Astrocyte (in vitro differentiated cells and primary cell): ENCODE results near the gene TCAF1. TPM values are rescaled to one million over a fixed set of nuclear protein-coding genes. Genes with fewer than 3 reads are reported as not detected.
"Not testable (repeated sequence)": the region's sequence is repeated elsewhere in the genome, so short reads cannot be mapped to it uniquely, and the experiment has no call there.

Experiments used
- DNase-seq: peaks from one replicate; pipeline ENCODE4 v3.0.0-alpha.2; 2010; ENCODE audit warnings: low read depth
- FAIRE-seq: peaks from 2 replicates; lab custom pipeline; 2011; peaks lifted over from hg19 to GRCh38; lab: Jason Lieb, UNC
- H2AFZ ChIP-seq: 2 replicates; pipeline ENCODE4 v1.6.0; 2012; ENCODE audit warnings: low read depth, low read length, inconsistent platforms
- H3K27ac ChIP-seq: 2 replicates; pipeline ENCODE4 v1.5.1; 2011; ENCODE audit warnings: low read depth, low read length, inconsistent platforms
- H3K27me3 ChIP-seq: 2 replicates; pipeline ENCODE4 v1.6.0; 2011; ENCODE audit warnings: low read length, inconsistent platforms; ENCODE audit not compliant: insufficient read depth
- H3K36me3 ChIP-seq: 2 replicates; pipeline ENCODE4 v1.5.1; 2011; ENCODE audit warnings: low read length, inconsistent platforms; ENCODE audit not compliant: insufficient read depth
- H3K4me1 ChIP-seq: 2 replicates; pipeline ENCODE4 v1.5.1; 2011; ENCODE audit warnings: low read length, inconsistent platforms; ENCODE audit not compliant: insufficient read depth
- H3K4me2 ChIP-seq: 2 replicates; pipeline ENCODE4 v1.6.0; 2012; ENCODE audit warnings: low read length, inconsistent platforms
- H3K4me3 ChIP-seq: 2 replicates; pipeline ENCODE4 v1.5.1; 2011; ENCODE audit warnings: low read depth, mild to moderate bottlenecking, low read length, inconsistent platforms; ENCODE audit not compliant: insufficient read depth
- H3K79me2 ChIP-seq: 2 replicates; pipeline ENCODE4 v1.6.0; 2012; ENCODE audit warnings: mild to moderate bottlenecking, low read length, inconsistent platforms; ENCODE audit not compliant: insufficient read depth
- H3K9ac ChIP-seq: 2 replicates; pipeline ENCODE4 v1.6.0; 2012; ENCODE audit warnings: mild to moderate bottlenecking, low read length, inconsistent platforms
- H3K9me3 ChIP-seq: 2 replicates; pipeline ENCODE4 v1.5.1; 2012; ENCODE audit warnings: low read depth, mild to moderate bottlenecking, low read length, inconsistent platforms; ENCODE audit not compliant: insufficient read depth
- H4K20me1 ChIP-seq: 2 replicates; pipeline ENCODE4 v1.6.0; 2012; ENCODE audit warnings: low read length, inconsistent platforms; ENCODE audit not compliant: insufficient read depth
- H3K27ac Mint-ChIP-seq: one replicate; pipeline ENCODE4 v1.8.0; 2021; ENCODE audit warnings: mild to moderate bottlenecking, mixed read lengths; ENCODE audit not compliant: unreplicated experiment
- H3K27me3 Mint-ChIP-seq: one replicate; pipeline ENCODE4 v1.8.0; 2021; ENCODE audit warnings: low read depth, mixed read lengths; ENCODE audit not compliant: unreplicated experiment
- H3K36me3 Mint-ChIP-seq: one replicate; pipeline ENCODE4 v1.8.0; 2021; ENCODE audit warnings: low read depth, mixed read lengths; ENCODE audit not compliant: unreplicated experiment
- H3K4me1 Mint-ChIP-seq: one replicate; pipeline ENCODE4 v1.8.0; 2021; ENCODE audit warnings: low read depth, mixed read lengths; ENCODE audit not compliant: unreplicated experiment
- H3K4me3 Mint-ChIP-seq: one replicate; pipeline ENCODE4 v1.8.0; 2021; ENCODE audit warnings: mild to moderate bottlenecking, moderate library complexity, mixed read lengths; ENCODE audit not compliant: unreplicated experiment
- H3K9me3 Mint-ChIP-seq: one replicate; pipeline ENCODE4 v1.8.0; 2021; ENCODE audit warnings: mild to moderate bottlenecking, mixed read lengths; ENCODE audit not compliant: unreplicated experiment
- total RNA-seq: library from RNA; stranded (reverse); gene quantifications from 2 replicates; pipeline ENCODE4 v1.2.1, GENCODE V29; 2021

The TCAF1 gene
- total RNA-seq, 1 donor from 2014 or later: 90.8 TPM

GRCh38 chr7:143817873-143818272 is 84.1 kb downstream of the TCAF1 start:
- H3K4me2 ChIP-seq, H3K27ac ChIP-seq, DNase-seq, H3K79me2 ChIP-seq, H3K9me3 ChIP-seq, H4K20me1 ChIP-seq, H3K27me3 ChIP-seq, H3K4me3 Mint-ChIP-seq, H3K27me3 Mint-ChIP-seq, H3K27ac Mint-ChIP-seq, H2AFZ ChIP-seq, H3K9me3 Mint-ChIP-seq, H3K4me1 ChIP-seq, FAIRE-seq, H3K4me3 ChIP-seq, H3K36me3 Mint-ChIP-seq, H3K9ac ChIP-seq, H3K36me3 ChIP-seq, H3K4me1 Mint-ChIP-seq: not testable (repeated sequence)

- H3K4me1 ChIP-seq, H3K36me3 ChIP-seq, H3K79me2 ChIP-seq, H3K27me3 ChIP-seq, H3K9me3 Mint-ChIP-seq, H3K4me1 Mint-ChIP-seq, H2AFZ ChIP-seq, H3K4me3 Mint-ChIP-seq, H3K4me3 ChIP-seq, H3K9me3 ChIP-seq, H3K27ac ChIP-seq, H4K20me1 ChIP-seq, H3K4me2 ChIP-seq, FAIRE-seq, H3K9ac ChIP-seq, H3K27me3 Mint-ChIP-seq, DNase-seq, H3K27ac Mint-ChIP-seq, H3K36me3 Mint-ChIP-seq: not testable (repeated sequence)
Observed at GRCh38 chr7:143816471-143817133, 85.4 kb downstream of the TCAF1 start.

- H3K4me1 Mint-ChIP-seq, H3K27ac Mint-ChIP-seq, H3K9me3 ChIP-seq, H3K79me2 ChIP-seq, H3K4me2 ChIP-seq, H3K9me3 Mint-ChIP-seq, H3K27me3 ChIP-seq, H3K36me3 Mint-ChIP-seq, H3K36me3 ChIP-seq, DNase-seq, H3K27ac ChIP-seq, H3K4me3 Mint-ChIP-seq, H4K20me1 ChIP-seq, H3K9ac ChIP-seq, H3K4me1 ChIP-seq, H2AFZ ChIP-seq, H3K4me3 ChIP-seq, FAIRE-seq, H3K27me3 Mint-ChIP-seq: not testable (repeated sequence)
Observed at GRCh38 chr7:143810639-143811038, 91.3 kb downstream of the TCAF1 start.

- not testable (repeated sequence) for H3K36me3 ChIP-seq, DNase-seq, H3K9me3 ChIP-seq, H4K20me1 ChIP-seq, H2AFZ ChIP-seq, H3K4me3 Mint-ChIP-seq, H3K36me3 Mint-ChIP-seq, H3K27me3 ChIP-seq, H3K4me1 Mint-ChIP-seq, H3K27ac Mint-ChIP-seq, H3K4me2 ChIP-seq, H3K9me3 Mint-ChIP-seq, H3K27ac ChIP-seq, H3K27me3 Mint-ChIP-seq, H3K4me1 ChIP-seq, H3K4me3 ChIP-seq, H3K9ac ChIP-seq, H3K79me2 ChIP-seq
- FAIRE-seq: peak; percentile 97
Observed at GRCh38 chr7:143806664-143807071, 95.3 kb downstream of the TCAF1 start.

Other genes starting within 250 kb of the TCAF1 start
- 0.18 TPM in 1 of 2 replicates, not detected in the other for gene CTAGE6, start 144.5 kb downstream of the TCAF1 start, total RNA-seq
- gene OR2F2, start 33.1 kb upstream of the TCAF1 start, total RNA-seq: not detected in 2 replicates
- gene OR2F1, start 52.7 kb upstream of the TCAF1 start, total RNA-seq: not detected in 2 replicates
- not detected in 2 replicates for gene OR6B1, start 98.1 kb upstream of the TCAF1 start, total RNA-seq
- not detected in 2 replicates for gene OR2A5, start 146.8 kb upstream of the TCAF1 start, total RNA-seq
- gene OR2A25, start 167.6 kb upstream of the TCAF1 start, total RNA-seq: not detected in 2 replicates
- gene OR2A12, start 184.1 kb upstream of the TCAF1 start, total RNA-seq: not detected in 2 replicates
- gene OR2A2, start 207.4 kb upstream of the TCAF1 start, total RNA-seq: not detected in 2 replicates
- gene OR2A14, start 221.0 kb upstream of the TCAF1 start, total RNA-seq: not detected in 2 replicates